ENCODE measurements around the gene ARHGAP9.

DNA sequence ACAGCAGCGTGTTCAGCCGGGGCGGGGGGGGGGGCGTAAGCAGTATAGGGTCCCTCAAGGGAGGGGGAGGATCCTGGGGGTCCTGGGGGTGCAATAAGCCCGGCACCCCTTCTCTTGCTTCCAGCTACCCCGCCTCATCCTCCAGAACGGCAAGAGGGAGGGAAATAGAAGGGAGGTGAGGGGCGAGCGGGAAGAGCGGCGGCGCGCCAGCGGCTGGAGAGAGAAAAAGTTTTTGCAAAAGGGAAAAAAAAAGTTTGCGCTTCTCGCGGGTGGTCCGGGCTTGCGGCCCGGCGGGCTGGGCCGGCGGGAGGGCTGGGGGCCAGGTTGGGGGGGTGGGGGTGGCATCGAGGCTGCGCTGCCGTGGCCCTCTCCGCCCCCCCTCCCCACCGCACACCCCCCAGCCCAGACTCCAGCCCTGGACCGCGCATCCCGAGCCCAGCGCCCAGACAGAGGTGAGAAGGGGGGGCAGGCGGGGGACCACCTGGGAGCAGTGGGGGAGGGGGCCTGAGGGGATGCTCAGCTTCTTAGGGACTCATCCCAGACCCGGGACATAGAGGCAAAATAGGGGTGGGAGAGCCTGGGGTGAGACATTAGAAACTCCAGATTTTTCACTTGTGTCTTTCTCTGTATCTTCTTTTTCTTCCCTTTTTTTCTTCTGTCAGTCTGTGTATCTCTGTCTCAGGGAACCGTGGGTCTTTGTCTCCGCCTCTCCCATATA lies 19.8 kb downstream of the ARHGAP9 start, which contains the start of gene GLI1:
- TF ChIP-seq, protein P1, sequence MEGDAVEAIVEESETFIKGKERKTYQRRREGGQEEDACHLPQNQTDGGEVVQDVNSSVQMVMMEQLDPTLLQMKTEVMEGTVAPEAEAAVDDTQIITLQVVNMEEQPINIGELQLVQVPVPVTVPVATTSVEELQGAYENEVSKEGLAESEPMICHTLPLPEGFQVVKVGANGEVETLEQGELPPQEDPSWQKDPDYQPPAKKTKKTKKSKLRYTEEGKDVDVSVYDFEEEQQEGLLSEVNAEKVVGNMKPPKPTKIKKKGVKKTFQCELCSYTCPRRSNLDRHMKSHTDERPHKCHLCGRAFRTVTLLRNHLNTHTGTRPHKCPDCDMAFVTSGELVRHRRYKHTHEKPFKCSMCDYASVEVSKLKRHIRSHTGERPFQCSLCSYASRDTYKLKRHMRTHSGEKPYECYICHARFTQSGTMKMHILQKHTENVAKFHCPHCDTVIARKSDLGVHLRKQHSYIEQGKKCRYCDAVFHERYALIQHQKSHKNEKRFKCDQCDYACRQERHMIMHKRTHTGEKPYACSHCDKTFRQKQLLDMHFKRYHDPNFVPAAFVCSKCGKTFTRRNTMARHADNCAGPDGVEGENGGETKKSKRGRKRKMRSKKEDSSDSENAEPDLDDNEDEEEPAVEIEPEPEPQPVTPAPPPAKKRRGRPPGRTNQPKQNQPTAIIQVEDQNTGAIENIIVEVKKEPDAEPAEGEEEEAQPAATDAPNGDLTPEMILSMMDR (conservative IDR thresholded peaks at IDR 0.05), result no peak
- no peak for TF ChIP-seq EZH2 (IDR thresholded peaks at IDR 0.05; ENCODE audit: low read depth)
